ENCODE measurements around the gene AGPS.

Gene AGPS

DNA sequence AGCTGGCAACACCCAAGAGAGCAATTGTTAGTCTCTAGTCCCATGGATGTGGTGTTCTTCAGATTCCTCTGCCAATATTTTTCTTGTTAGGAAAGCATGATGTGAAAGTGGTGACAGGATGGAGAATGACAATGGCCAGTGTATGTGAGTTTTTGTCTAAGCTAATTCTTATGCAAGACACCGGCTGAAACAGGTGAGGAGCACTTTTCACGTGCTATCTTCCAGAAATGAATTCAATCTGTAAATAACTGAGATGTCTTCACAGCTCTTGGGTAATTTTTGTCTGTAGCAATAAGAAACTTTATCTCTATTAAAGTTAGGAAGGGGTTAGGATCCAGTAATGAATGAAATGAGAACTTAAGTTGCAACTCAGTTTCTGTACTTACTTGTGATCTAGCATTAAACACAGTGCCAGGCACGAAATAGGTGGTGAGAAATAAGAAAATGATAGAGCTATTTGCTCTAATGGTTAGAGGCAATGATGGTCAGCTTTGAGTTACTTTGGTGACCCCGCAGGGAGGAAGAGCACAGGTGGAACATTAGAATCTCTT lies 676 bp upstream of the AGPS start:
- TF ChIP-seq, protein P1, sequence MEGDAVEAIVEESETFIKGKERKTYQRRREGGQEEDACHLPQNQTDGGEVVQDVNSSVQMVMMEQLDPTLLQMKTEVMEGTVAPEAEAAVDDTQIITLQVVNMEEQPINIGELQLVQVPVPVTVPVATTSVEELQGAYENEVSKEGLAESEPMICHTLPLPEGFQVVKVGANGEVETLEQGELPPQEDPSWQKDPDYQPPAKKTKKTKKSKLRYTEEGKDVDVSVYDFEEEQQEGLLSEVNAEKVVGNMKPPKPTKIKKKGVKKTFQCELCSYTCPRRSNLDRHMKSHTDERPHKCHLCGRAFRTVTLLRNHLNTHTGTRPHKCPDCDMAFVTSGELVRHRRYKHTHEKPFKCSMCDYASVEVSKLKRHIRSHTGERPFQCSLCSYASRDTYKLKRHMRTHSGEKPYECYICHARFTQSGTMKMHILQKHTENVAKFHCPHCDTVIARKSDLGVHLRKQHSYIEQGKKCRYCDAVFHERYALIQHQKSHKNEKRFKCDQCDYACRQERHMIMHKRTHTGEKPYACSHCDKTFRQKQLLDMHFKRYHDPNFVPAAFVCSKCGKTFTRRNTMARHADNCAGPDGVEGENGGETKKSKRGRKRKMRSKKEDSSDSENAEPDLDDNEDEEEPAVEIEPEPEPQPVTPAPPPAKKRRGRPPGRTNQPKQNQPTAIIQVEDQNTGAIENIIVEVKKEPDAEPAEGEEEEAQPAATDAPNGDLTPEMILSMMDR (IDR thresholded peaks at IDR 0.05; ENCODE audit: extremely low read depth, missing control alignments), result no peak

DNA sequence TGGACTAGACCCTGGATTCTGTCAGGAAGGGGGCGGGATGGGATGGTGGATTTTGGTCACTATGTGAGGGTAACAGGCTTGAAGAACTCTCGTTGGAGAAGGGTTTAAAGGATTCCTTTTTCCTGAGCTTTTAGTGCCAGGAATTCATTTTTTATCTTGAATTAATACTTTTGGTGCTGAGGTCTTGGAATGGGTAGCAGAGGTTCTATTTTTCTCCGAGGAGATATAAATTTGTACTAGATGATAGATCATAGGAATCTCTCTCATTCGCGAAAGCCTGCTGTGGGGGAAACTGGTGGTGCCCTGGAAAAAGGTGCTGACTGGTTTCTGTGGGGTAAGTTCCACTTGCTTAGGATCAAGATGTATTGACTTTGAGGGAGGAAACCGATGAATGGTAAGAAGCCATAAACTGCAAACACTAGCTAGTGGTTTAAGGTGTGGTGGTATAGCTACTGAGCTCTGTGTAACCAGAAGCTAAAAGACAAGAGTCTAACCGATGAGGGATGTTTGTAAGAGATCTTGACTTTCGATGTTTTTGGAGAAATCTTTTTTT lies 706 bp downstream of the AGPS start:
- TF ChIP-seq, protein P1 (IDR thresholded peaks at IDR 0.05; ENCODE audit: extremely low read depth, missing control alignments), result no peak
- peak; percentile 42 for DNase-seq (ENCODE audit: low spot score)

More for the DNA sequence above, 676 bp upstream of the AGPS start:
- no peak for DNase-seq (ENCODE audit: low spot score)

DNA sequence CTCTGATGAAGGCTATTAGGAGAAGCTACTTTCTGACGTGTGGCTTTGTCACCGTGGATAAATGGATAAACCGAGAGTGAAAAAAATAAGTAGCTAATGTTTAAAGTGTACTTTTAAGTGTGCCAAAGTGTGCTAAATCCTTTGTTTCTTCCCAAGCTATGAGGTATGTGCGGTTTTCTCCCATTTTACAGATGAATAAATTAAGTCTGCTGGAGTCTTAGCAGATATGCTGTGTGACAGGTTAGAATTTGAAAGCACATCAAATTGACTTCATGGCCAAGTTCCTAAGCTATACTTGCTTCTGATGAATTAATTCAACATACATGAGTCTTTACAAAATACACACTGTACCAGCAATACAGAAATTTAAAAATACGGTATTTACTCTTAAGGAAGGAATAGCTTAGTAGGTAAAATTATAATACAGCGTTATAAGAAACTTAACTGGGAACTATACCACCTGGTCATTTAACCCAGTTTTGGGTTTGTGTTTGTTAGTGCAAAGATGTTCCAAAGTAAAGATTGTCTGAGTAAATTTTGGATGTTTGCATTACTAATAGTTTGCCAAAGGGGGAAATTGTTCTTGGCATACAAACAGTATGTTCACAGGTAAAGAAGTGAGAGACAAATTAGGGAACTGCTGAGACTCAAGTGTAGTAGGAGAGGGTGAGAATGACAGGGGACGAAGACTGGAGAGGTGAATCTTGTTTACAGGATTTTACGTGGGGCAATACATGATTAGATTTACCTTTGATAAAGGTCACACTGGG lies 1.4 kb downstream of the AGPS start:
- no peak for DNase-seq (ENCODE audit: low spot score)
- TF ChIP-seq, protein P1 (IDR thresholded peaks at IDR 0.05; ENCODE audit: extremely low read depth, missing control alignments), result no peak

DNA sequence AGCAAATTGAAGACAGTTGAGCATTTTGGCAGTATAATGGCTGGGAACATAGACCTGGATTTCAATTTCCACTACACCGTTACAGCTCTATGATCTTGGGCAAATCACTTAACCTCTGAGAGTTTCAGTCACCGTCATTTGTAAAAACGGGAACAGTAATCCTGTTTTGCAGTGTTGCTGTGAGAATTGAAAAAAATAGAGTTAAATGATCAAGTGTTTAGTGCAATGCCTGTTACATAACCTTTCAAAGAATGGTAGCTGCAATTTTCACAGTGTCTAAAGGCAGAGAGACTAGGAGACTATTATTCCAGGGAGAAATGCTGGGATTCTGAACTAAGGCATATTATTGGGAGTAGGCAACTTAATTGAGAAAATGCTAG lies 2.0 kb downstream of the AGPS start:
- TF ChIP-seq, protein P1 (IDR thresholded peaks at IDR 0.05; ENCODE audit: extremely low read depth, missing control alignments), result no peak
- no peak for DNase-seq (ENCODE audit: low spot score)

DNA sequence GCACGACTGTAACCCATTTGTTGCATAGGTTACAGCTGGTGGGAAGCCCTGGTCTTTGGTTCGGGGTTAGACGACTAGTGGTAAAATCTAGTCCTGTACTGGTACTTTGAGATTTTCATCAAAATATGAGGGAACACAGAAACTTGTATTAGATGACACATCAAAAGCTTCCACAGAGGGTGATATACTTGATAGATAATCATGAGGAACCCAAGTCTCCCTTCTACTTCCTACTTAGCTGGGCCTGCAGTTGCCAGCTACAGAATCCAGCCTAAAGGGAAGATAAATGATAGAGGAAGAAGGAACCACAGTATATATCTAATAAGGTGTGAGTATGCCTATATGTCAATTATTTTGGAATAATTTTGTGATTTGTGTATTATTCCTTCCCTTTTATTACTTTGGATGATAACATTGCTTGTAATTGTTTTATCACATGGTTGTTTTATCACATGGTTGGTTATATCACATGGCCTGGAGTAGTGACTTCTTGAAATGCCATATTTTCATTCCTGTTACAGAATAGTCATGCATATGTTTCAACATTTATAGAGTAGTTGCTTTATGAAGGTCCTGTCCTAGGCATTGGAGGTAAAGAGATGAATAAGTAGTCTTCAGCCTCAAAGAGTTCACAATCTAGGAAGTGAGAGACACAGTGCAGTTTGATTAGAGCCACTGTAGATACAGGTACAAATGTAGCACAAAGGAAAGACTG lies 2.9 kb downstream of the AGPS start:
- TF ChIP-seq, protein P1 (IDR thresholded peaks at IDR 0.05; ENCODE audit: extremely low read depth, missing control alignments), result no peak
- no peak for DNase-seq (ENCODE audit: low spot score)

DNA sequence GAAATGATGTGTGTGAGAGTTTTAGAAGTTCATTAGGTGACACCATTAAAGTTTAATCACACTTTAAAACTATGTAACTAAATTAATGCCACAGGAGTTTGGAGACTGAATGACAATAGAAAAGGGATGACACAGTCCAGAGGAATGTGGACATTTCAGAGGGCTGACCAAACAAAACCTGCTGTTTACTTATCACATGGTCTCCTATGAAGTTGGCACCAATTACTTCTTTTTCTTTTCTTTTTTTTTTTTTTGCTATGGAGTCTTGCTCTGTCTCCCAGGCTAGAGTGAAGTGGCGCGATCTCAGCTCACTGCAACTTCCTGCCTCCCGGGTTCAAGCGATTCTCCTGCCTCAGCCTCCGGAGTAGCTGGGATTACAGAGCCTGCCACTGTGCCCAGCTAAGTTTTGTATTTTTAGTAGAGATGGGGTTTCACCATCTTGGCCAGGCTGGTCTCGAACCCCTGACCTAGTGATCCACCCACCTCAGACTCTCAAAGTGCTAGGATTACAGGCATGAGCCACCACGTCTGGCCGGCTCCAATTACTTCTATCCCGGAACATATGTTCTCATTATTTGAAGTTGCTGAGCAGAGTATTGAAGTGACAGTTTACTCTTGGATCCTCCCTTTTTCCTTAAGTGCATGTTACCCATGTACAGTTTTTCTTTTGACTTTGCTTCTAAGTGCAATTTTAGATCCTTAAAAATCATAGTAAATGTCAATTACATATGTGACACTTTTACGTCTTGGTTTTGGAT lies 4.3 kb downstream of the AGPS start:
- DNase-seq (ENCODE audit: low spot score), result no peak
- TF ChIP-seq, protein P1 (IDR thresholded peaks at IDR 0.05; ENCODE audit: extremely low read depth, missing control alignments), result no peak
